Activated B cell treated with CpG ODN at 0.5 μM for 24 hours (primary cell): ENCODE data around the gene HEXB. TPM values are rescaled to one million over a fixed set of nuclear protein-coding genes. Genes with fewer than 3 reads are reported as not detected.

Experiments
- ATAC-seq: fragments of 200-7000 bp; cut with Tn5 transposase; one replicate; pipeline ENCODE4 v1.10.0; 2021; ENCODE audit warnings: low read depth, mild to moderate bottlenecking, moderate library complexity
- CTCF ChIA-PET: fragments of 350-600 bp; sonication (Branson Sonifier 250); formaldehyde crosslinking; loops from one replicate; lab custom pipeline; 2021; ENCODE audit warnings: antibody characterized with exemption; lab: Charles Lee
- POLR2A ChIA-PET: fragments of 350-600 bp; sonication (Branson Sonifier 250); formaldehyde crosslinking; loops from one replicate; lab custom pipeline; 2021; ENCODE audit warnings: antibody characterized with exemption; lab: Charles Lee
- DNase-seq: peaks from one replicate; pipeline ENCODE4 v3.0.0; 2022
- H3K27ac Mint-ChIP-seq: one replicate; pipeline ENCODE4 v1.8.0; 2020; ENCODE audit warnings: mixed read lengths
- H3K27me3 Mint-ChIP-seq: one replicate; pipeline ENCODE4 v1.8.0; 2021; ENCODE audit warnings: mixed read lengths
- H3K36me3 Mint-ChIP-seq: one replicate; pipeline ENCODE4 v1.8.0; 2021; ENCODE audit warnings: low read depth, mixed read lengths
- H3K4me1 Mint-ChIP-seq: one replicate; pipeline ENCODE4 v1.8.0; 2021; ENCODE audit warnings: mixed read lengths
- H3K4me3 Mint-ChIP-seq: one replicate; pipeline ENCODE4 v1.8.0; 2020; ENCODE audit warnings: mild to moderate bottlenecking, mixed read lengths
- H3K9me3 Mint-ChIP-seq: one replicate; pipeline ENCODE4 v1.8.0; 2020; ENCODE audit warnings: mixed read lengths
- CTCF ChIP-seq: fragments of 200-600 bp; IDR thresholded peaks from one replicate; pipeline ENCODE4 v1.8.0; 2022; ENCODE audit warnings: antibody characterized with exemption, mild to moderate bottlenecking
- intact Hi-C: fragments of 100-400 bp; cut with micrococcal nuclease; formaldehyde crosslinking; loops from one replicate; pipeline ENCODE4 v1.15.1; 2024
- total RNA-seq: library from RNA; stranded (reverse); gene quantifications from 2 replicates; pipeline ENCODE4 v1.2.3, GENCODE V29; 2022

The HEXB gene
- total RNA-seq, 1 donor from 2014 or later, result 43.2 TPM

- H3K27ac Mint-ChIP-seq, result no peak overlapping the region
- ChIA-PET CTCF (no interaction called here), POLR2A (no interaction called here)
- H3K4me3 Mint-ChIP-seq, result no peak overlapping the region
- no peaks in the 10 kb centered on the region for H3K4me1 Mint-ChIP-seq
- TF ChIP-seq CTCF, result no peak
- no peak for ATAC-seq
- intact Hi-C loops, result no loop called here
- H3K9me3 Mint-ChIP-seq, result no peaks in the 10 kb centered on the region
- H3K27me3 Mint-ChIP-seq, result peaks cover 5% of the 10 kb centered on the region
- DNase-seq, result no peak
- H3K36me3 Mint-ChIP-seq, result no peaks in the 10 kb centered on the region
Measured at GRCh38 chr5:74655206-74655605, 29.8 kb upstream of the HEXB start.

DNA sequence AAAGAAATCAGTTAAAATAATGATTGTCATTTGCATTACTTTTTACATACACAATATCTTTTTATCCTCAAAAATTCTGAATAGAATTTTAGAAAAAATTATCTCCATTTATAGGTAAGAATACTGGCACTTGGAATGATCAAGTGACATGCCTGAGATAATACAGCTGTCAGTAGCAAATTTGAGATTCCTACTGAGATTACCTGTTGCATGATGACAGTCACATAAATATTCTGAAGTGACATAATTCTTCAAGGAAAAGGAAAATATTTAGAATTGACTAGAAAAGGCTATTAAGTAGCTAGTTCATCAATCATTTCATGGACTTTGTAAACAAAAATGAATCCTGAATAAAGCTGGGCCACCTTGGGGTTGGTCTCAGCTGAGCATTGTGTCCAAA is 29.3 kb upstream of the HEXB start:
- Mint-ChIP-seq H3K4me3 (no peak overlapping the region), H3K4me1 (no peaks in the 10 kb centered on the region), H3K9me3 (no peaks in the 10 kb centered on the region), H3K36me3 (no peaks in the 10 kb centered on the region), H3K27ac (no peak overlapping the region), H3K27me3 (peaks cover 9% of the 10 kb centered on the region)
- ChIA-PET POLR2A (no interaction called here), CTCF (no interaction called here)
- ATAC-seq (no peak), DNase-seq (no peak)
- no peak for TF ChIP-seq CTCF
- intact Hi-C loops, result no loop called here

DNA sequence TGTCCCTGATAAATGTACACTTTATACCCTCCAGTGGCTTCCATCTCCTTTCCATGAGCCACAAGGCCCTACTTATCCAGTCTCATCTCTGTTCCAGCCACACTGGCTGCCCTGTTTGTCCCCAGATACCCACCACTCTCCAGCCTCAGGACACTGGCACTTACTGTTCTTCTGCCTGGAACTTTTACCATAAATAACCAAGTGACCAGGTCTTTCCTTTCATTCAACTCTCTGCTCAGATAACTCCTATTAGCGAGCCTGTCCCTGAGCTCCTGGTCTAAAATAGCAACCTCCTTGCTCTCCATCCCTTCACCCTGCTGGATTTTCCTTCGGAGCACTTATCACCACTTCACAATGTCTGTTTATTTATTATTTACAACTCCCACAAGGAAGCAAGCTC is 27.9 kb upstream of the HEXB start:
- no peaks in the 10 kb centered on the region for H3K36me3 Mint-ChIP-seq

DNA sequence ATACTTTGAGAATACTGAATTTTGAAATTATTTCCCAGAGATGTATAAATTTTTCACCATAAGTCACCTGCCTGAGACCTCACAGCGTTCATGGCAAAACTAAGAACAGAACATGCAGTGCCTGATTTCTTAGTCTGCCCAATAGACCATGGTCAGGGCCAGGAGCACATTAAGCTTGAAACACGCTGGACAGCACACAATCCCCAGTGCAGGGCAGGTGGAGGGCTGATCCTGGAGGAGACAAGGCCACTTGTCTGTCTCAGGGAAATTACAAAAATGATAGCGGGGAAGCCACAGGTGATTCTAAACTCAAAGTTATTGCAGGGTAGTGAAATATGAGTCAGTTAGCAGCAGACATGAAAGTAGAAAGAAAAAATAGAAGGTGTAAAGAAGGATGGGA is 25.9 kb upstream of the HEXB start:
- H3K27ac Mint-ChIP-seq, result no peak overlapping the region
- H3K36me3 Mint-ChIP-seq, result no peaks in the 10 kb centered on the region
- peaks cover 17% of the 10 kb centered on the region for H3K27me3 Mint-ChIP-seq

More for the DNA sequence above, 27.9 kb upstream of the HEXB start:
- no peak for DNase-seq
- Mint-ChIP-seq H3K4me3 (no peak overlapping the region), H3K4me1 (no peaks in the 10 kb centered on the region), H3K9me3 (no peaks in the 10 kb centered on the region), H3K27ac (no peak overlapping the region), H3K27me3 (peaks cover 9% of the 10 kb centered on the region)
- CTCF ChIA-PET, result interaction anchor here (0.7 to 1.2 kb wide), 2 partner anchors 8 to 755 kb away, joined by 3 read pairs; no protein-coding TSS in a partner anchor
- ATAC-seq, result no peak
- no peak for TF ChIP-seq CTCF
- POLR2A ChIA-PET, result no interaction called here
- intact Hi-C loops, result no loop called here

DNA sequence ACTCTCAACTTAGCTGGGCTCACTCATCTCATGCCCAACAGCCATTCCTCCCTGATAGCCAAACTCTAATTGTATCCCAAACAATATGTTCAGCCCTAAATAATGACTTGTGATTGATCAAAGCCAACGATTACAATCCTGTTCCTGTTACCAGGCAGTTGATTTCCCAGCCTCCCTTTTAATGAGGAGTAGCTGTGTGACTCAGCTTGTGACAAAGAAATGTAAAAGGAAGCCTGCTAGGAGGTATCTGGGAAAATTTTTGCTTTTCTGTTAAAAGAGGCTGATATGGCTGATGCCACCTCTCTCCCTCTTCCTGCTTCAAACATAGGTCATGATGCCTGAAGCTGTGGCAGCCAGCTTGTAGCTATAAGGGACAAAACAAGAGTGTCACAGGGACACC is 24.9 kb upstream of the HEXB start:
- DNase-seq, result no peak
- no peak for TF ChIP-seq CTCF
- ChIA-PET POLR2A (interaction anchor here (0.7 kb wide), 1 partner anchor 107 kb away, joined by 3 read pairs; the partner anchor contains the start of gene GFM2), CTCF (interaction anchor here (1.1 kb wide), 2 partner anchors 11 to 757 kb away, joined by 3 read pairs; no protein-coding TSS in a partner anchor)
- no peaks in the 10 kb centered on the region for H3K4me1 Mint-ChIP-seq
- H3K36me3 Mint-ChIP-seq, result no peaks in the 10 kb centered on the region
- H3K27ac Mint-ChIP-seq, result no peak overlapping the region
- H3K9me3 Mint-ChIP-seq, result no peaks in the 10 kb centered on the region
- intact Hi-C loops, result no loop called here
- no peak overlapping the region for H3K4me3 Mint-ChIP-seq
- no peak for ATAC-seq
- peaks cover 17% of the 10 kb centered on the region for H3K27me3 Mint-ChIP-seq

More for the DNA sequence above, 25.9 kb upstream of the HEXB start:
- ATAC-seq (no peak), DNase-seq (no peak)
- ChIA-PET POLR2A (no interaction called here), CTCF (interaction anchor here (1.2 kb wide), 1 partner anchor 10 kb away, joined by 4 read pairs; no protein-coding TSS in a partner anchor)
- intact Hi-C loops, result no loop called here
- no peaks in the 10 kb centered on the region for H3K4me1 Mint-ChIP-seq
- no peak for TF ChIP-seq CTCF
- H3K4me3 Mint-ChIP-seq, result no peak overlapping the region
- H3K9me3 Mint-ChIP-seq, result no peaks in the 10 kb centered on the region
